ENCODE measurements around the gene COL24A1.

DNA sequence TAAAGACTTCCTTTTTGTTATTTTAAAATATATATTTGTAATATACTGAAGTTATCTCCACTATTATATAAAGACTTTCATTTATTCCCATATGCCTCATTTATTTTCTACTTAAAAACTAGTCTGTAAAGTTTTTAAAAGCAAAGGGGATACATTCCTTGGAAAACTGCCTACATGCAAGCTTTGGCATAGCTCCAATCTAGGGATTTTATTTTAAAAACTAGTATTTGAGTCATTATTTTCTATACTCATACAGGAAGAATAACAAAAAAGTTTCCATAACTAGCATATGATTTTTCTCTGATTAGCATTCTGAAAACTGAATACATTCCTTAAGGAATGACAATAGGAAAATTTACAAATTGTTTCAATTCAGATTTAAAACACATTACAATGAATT, 88.9 kb downstream of the COL24A1 start:
- TF ChIP-seq CHCHD3 (CRISPR knock-in tag; IDR thresholded peaks at IDR 0.05) (no peak), FOSL1 (CRISPR knock-in tag; IDR thresholded peaks at IDR 0.05; ENCODE audit: borderline replicate concordance) (no peak), CBX2 (IDR thresholded peaks at IDR 0.05; ENCODE audit: low read depth, low read length) (no peak), CBX2 (CRISPR knock-in tag; IDR thresholded peaks at IDR 0.05; ENCODE audit: low read depth) (no peak), ZNF10 (CRISPR knock-in tag; IDR thresholded peaks at IDR 0.05; ENCODE audit: borderline replicate concordance, low read depth) (no peak), ZBTB21 (CRISPR knock-in tag; IDR thresholded peaks at IDR 0.05) (no peak), ZNF589 (CRISPR knock-in tag; conservative IDR thresholded peaks at IDR 0.05) (no peak), HNRNPH1 (optimal IDR thresholded peaks at IDR 0.05; ENCODE audit: low read depth, low read length) (no peak), FOXJ3 (CRISPR knock-in tag; IDR thresholded peaks at IDR 0.05; ENCODE audit: borderline replicate concordance) (no peak)
- TF ChIP-seq, protein P1, sequence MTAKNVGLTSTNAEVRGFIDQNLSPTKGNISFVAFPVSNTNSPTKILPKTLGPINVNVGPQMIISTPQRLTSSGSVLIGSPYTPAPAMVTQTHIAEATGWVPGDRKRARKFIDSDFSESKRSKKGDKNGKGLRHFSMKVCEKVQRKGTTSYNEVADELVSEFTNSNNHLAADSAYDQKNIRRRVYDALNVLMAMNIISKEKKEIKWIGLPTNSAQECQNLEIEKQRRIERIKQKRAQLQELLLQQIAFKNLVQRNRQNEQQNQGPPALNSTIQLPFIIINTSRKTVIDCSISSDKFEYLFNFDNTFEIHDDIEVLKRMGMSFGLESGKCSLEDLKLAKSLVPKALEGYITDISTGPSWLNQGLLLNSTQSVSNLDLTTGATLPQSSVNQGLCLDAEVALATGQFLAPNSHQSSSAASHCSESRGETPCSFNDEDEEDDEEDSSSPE (CRISPR knock-in tag; IDR thresholded peaks at IDR 0.05): no peak
